Epithelial cell of prostate (primary cell): Measurements from ENCODE around the gene FMNL1.

Experiments
- DNase-seq: peaks from one replicate; pipeline ENCODE4 v3.0.0-alpha.2; 2011; ENCODE audit warnings: low read depth, low spot score
- H3K27ac ChIP-seq: fragments of 450-650 bp; 2 replicates; pipeline ENCODE4 v1.5.1; 2017; ENCODE audit warnings: mild to moderate bottlenecking

Gene FMNL1, protein sequence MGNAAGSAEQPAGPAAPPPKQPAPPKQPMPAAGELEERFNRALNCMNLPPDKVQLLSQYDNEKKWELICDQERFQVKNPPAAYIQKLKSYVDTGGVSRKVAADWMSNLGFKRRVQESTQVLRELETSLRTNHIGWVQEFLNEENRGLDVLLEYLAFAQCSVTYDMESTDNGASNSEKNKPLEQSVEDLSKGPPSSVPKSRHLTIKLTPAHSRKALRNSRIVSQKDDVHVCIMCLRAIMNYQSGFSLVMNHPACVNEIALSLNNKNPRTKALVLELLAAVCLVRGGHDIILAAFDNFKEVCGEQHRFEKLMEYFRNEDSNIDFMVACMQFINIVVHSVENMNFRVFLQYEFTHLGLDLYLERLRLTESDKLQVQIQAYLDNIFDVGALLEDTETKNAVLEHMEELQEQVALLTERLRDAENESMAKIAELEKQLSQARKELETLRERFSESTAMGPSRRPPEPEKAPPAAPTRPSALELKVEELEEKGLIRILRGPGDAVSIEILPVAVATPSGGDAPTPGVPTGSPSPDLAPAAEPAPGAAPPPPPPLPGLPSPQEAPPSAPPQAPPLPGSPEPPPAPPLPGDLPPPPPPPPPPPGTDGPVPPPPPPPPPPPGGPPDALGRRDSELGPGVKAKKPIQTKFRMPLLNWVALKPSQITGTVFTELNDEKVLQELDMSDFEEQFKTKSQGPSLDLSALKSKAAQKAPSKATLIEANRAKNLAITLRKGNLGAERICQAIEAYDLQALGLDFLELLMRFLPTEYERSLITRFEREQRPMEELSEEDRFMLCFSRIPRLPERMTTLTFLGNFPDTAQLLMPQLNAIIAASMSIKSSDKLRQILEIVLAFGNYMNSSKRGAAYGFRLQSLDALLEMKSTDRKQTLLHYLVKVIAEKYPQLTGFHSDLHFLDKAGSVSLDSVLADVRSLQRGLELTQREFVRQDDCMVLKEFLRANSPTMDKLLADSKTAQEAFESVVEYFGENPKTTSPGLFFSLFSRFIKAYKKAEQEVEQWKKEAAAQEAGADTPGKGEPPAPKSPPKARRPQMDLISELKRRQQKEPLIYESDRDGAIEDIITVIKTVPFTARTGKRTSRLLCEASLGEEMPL

GRCh38 chr17:45221081-45222013 is at the start of gene FMNL1:
FMNL1 (plus strand) TSS chr17:45221885; CDS start chr17:45222125, 240 bp downstream.
- no peak for DNase-seq
- no peak within 1 kb of the TSS for H3K27ac ChIP-seq

DNA sequence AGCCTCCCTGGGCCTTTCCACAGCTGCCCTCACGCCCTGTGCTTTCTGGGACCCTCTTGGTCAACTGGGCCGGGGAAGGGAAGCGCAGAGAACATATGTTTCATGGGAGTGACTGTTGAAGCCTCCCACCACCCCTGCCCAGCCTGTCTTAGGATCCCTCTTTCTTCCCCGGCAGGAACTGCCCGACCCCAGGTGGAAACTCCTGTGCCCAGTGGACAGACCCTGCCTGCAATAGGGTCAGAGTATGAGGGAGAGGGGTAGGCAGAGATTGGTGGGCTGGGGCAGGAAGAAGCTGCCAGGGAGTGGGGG is 49.5 kb upstream of the FMNL1 start:
- DNase-seq = no peak
- H3K27ac ChIP-seq = peak overlapping the region; percentile 100

DNA sequence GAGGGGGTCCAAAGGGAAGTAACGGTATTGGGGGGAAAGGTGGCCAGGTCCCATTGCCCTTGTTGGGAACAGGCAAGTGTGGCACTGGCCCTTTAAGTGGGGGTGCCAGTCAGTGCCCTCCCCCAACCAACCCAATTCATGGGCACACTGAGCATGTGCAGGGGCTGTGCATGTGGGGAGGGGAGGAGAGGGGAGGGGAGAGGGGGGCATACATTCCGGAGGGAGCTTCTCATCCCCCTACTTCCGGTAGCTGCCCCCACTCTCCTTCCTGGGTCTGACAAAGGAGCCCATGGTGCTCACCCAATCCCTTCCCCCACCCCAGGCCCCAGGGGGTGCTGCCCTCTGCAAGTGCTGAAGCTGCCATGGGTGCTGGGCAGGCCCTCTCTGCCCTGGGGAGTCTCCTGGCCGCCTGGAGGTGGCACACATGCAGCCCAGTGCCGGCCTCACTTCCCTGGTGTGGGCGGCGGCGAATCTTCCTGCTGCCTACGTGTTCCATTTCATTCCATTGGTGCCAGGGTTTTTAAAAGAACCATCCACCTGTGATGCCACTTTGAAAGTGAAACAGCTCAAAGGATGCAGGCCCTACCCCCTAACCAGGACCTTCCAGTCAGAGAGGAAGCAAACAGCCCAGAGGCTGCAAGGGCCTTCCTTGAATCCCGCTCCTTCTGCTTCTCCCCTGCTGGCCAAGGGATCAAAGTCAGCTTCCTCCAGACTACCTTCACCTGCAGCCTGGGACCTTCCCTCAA is 49.0 kb upstream of the FMNL1 start:
- peak; percentile 77 for DNase-seq
- peak overlapping the region; percentile 100 for H3K27ac ChIP-seq

- DNase-seq = no peak
- H3K27ac ChIP-seq = peak overlapping the region; percentile 100
Measured at GRCh38 chr17:45175759-45176115, 45.9 kb upstream of the FMNL1 start.

- H3K27ac ChIP-seq = no peak overlapping the region
- no peak for DNase-seq
Measured at GRCh38 chr17:45177563-45177962, 44.1 kb upstream of the FMNL1 start.

- no peak for DNase-seq
- H3K27ac ChIP-seq = peak overlapping the region; percentile 19
Measured at GRCh38 chr17:45184144-45184543, 37.5 kb upstream of the FMNL1 start.

DNA sequence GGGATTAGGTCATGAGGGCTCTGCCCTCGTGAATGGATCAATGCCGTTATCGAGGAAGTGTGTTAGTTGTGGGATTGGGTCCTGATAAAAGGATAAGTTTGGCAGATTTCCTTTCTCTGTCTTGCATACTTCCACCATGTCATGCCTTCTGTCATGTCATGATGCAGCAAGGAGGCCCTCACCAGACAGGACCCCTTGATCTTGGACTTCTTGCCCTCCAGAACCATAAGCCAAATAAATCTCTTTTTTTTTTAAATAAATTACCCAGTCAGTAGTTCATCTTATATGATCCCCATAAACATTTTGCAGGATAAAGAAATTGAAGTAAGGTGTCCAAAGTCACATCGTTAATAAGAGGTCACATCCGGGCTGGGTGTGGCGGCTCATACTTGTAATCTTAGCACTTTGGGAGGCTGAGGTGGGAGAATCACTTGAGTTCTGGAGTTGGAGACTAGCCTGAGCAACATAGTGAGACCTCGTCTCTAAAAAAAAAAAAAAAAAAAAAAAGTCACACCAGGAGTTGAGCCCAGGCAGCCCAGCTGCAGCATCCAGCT is 34.8 kb upstream of the FMNL1 start:
- no peak overlapping the region for H3K27ac ChIP-seq
- DNase-seq = no peak

GRCh38 chr17:45189009-45189408 is 32.7 kb upstream of the FMNL1 start:
- DNase-seq = no peak
- H3K27ac ChIP-seq = no peak overlapping the region

- no peak for DNase-seq
- H3K27ac ChIP-seq = no peak overlapping the region
Measured at GRCh38 chr17:45190503-45191255, 31.0 kb upstream of the FMNL1 start.

DNA sequence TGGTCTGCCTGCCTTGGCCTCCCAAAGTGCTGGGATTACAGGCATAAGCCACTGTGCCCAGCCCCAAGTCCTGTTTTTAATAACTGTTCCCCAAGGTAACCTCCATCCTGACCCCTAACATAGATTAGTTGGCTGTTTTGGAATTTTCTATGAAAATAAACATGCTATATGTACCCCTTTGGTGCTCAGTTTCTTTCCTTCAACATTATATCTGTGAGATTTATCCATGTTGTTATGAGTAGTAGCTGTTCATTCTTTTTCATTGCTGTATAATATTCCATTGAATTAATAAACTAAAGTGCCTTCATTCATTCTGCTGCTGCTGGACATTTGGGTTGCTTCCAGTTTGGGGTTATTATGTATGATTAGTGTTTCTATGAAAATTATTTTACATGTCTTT is 26.3 kb upstream of the FMNL1 start:
- no peak overlapping the region for H3K27ac ChIP-seq
- DNase-seq = no peak

DNA sequence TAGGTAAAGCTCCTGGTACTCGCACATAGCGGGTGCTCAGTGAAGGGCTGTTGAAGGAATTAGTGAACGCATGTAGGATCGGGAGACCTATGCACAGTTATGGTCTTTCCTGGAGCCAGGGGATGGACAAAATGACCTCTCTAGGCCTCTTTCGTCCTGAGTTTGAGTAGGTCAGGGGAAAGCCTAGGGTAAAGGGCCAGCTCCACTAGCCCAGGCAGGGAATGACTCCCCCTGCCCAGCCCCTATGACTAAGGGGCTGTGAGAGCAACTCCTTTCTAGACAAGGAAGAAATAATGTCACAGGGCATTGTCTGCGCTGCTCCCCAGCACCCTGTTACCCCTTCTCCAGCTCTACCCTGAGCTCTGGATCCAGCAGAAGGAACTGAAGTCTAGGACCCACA is 24.6 kb upstream of the FMNL1 start:
- H3K27ac ChIP-seq = no peak overlapping the region
- no peak for DNase-seq

DNA sequence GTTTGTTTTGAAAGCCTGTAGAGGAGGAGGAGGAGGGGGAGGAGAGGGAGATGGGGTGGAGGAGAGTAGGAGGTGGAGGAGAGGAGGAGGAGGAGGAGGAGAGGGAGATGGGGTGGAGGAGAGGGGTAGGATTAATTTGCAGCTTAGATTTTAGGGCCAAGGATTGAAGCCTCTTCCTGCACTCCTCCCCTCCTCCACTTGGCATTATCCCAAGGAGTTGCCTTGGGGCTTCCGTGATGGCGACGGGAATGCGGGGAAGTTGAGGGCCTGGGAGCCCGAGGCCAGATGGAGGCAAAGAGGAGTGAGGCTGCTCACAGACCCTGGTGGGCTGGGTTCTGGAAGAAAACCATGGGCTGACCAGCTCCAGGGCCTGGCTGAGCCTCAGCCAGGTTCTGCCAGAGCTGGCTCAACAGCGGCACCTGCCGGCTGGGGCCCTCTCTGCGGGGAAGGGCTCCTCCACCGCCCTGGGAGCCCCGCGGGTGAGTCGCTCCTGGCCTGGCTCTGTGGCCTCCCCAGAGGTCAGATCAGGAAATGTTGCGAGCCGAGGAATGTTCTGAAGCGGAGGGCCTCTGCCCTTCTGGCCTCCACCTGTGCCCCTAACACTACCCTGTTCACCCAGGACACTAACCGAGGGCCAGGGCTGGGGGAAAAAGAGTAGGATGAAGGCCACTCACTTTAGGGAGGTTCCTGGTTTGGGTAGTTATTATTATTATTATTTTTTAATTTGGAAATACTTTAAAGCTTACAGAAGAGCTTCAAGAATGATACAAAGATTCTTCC is 23.9 kb upstream of the FMNL1 start:
- H3K27ac ChIP-seq = peak overlapping the region; percentile 6
- DNase-seq = peak; percentile 5

GRCh38 chr17:45200701-45201100 is 21.0 kb upstream of the FMNL1 start:
- no peak for DNase-seq
- no peak overlapping the region for H3K27ac ChIP-seq

- no peak for DNase-seq
- H3K27ac ChIP-seq = peak overlapping the region; percentile 44
Measured at GRCh38 chr17:45201457-45201856, 20.2 kb upstream of the FMNL1 start.

GRCh38 chr17:45201880-45202279 is 19.8 kb upstream of the FMNL1 start:
- H3K27ac ChIP-seq = peak overlapping the region; percentile 44
- DNase-seq = peak; percentile 6

- no peak for DNase-seq
- H3K27ac ChIP-seq = no peak overlapping the region
Measured at GRCh38 chr17:45218895-45219661, 2.6 kb upstream of the FMNL1 start.

- H3K27ac ChIP-seq = no peak overlapping the region
- no peak for DNase-seq
Measured at GRCh38 chr17:45220079-45220478, 1.6 kb upstream of the FMNL1 start.
